GM12878 (cell line): ENCODE results near the gene FAM181B. TPM values are rescaled to one million over a fixed set of nuclear protein-coding genes. Genes with fewer than 3 reads are reported as not detected.

ENCODE experiments used
- ATAC-seq: fragments of 200-7000 bp; cut with Tn5 transposase; 3 replicates; pipeline ENCODE4 v1.9.1; 2020; ENCODE audit warnings: mild to moderate bottlenecking, moderate library complexity
- BruUV-seq: library from RNA; stranded (reverse); fragments of 400-500 nt; replicated peaks from 2 replicates; lab custom pipeline; 2021; lab: Mats Ljungman, UMichigan
- CTCF ChIA-PET: fragments of 300-600 bp; sonication (Branson Sonifier 250); formaldehyde crosslinking; extraction: SDS; loops from one replicate; lab custom pipeline; 2021; ENCODE audit warnings: inconsistent platforms; lab: Yijun Ruan, JAX
- POLR2A ChIA-PET: fragments of 350-600 bp; formaldehyde crosslinking; extraction: SDS; loops from one replicate; lab custom pipeline; 2021; ENCODE audit warnings: inconsistent platforms; lab: Charles Lee
- RAD21 ChIA-PET: fragments of 300-600 bp; sonication (Branson Sonifier 250); formaldehyde crosslinking; loops from one replicate; lab custom pipeline; 2023; ENCODE audit warnings: antibody characterized with exemption; ENCODE audit not compliant: unreplicated experiment; lab: Charles Lee
- SMC1A ChIA-PET: fragments of 300-600 bp; sonication (Branson Sonifier 250); formaldehyde crosslinking; loops from one replicate; lab custom pipeline; 2023; ENCODE audit not compliant: unreplicated experiment, uncharacterized antibody; lab: Charles Lee
- DNase-seq: peaks from one replicate; pipeline ENCODE4 v3.0.0-alpha.2; 2011; ENCODE audit warnings: low read depth, low spot score
- FAIRE-seq: peaks from 3 replicates; lab custom pipeline; 2011; peaks lifted over from hg19 to GRCh38; lab: Jason Lieb, UNC
- H2AFZ ChIP-seq: 2 replicates; pipeline ENCODE4 v1.6.0; 2011; ENCODE audit warnings: low read depth, low read length, control low read depth; ENCODE audit not compliant: control insufficient read depth
- H3K27ac ChIP-seq: 2 replicates; pipeline ENCODE4 v1.5.1; 2011; ENCODE audit warnings: control low read depth; ENCODE audit not compliant: control insufficient read depth, insufficient read depth
- H3K27me3 ChIP-seq, 2 experiments: replicated peaks in 1 of 2; 2 replicates each; pipeline versions ENCODE4 v1.6.0 to v1.6.1; 2011; ENCODE audit warnings: low read length in 1 of 2; ENCODE audit not compliant: control insufficient read depth in 2 of 2, insufficient read depth in 2 of 2
- H3K36me3 ChIP-seq, 2 experiments: 2 replicates each; pipeline ENCODE4 v1.5.1; 2011; ENCODE audit warnings: low read length in 1 of 2; ENCODE audit not compliant: control insufficient read depth in 2 of 2, insufficient read depth in 2 of 2
- H3K4me1 ChIP-seq: 2 replicates; pipeline ENCODE4 v1.6.1; 2011; ENCODE audit warnings: mild to moderate bottlenecking, low read length, moderate library complexity, mixed read lengths; ENCODE audit not compliant: control insufficient read depth, insufficient read depth
- H3K4me2 ChIP-seq: 2 replicates; pipeline ENCODE4 v1.6.0; 2011; ENCODE audit warnings: control low read depth; ENCODE audit not compliant: control insufficient read depth, insufficient read depth
- H3K4me3 ChIP-seq: fragments of 200-600 bp; sonication (generic); 2 replicates; pipeline ENCODE4 v1.5.1; 2016
- H3K79me2 ChIP-seq: 2 replicates; pipeline ENCODE4 v1.6.0; 2011; ENCODE audit warnings: low read length; ENCODE audit not compliant: control insufficient read depth, insufficient read depth
- H3K9ac ChIP-seq: 2 replicates; pipeline ENCODE4 v1.8.0; 2011; ENCODE audit warnings: low read length, control low read depth, mixed read lengths; ENCODE audit not compliant: control insufficient read depth, insufficient read depth
- H3K9me3 ChIP-seq: replicated peaks from 3 replicates; pipeline ENCODE4 v1.5.1; 2011; ENCODE audit warnings: mild to moderate bottlenecking, low read length; ENCODE audit not compliant: control insufficient read depth, insufficient read depth
- H4K20me1 ChIP-seq: 2 replicates; pipeline ENCODE4 v1.6.0; 2011; ENCODE audit not compliant: control insufficient read depth, insufficient read depth
- ATF7 ChIP-seq: fragments of 450-650 bp; IDR thresholded peaks from 2 replicates; pipeline ENCODE4 v1.6.1; 2016; ENCODE audit warnings: low read depth, mild to moderate bottlenecking
- CTCF ChIP-seq, 3 experiments: IDR thresholded peaks in 2 of 3; conservative IDR thresholded peaks in 1 of 3; 2 replicates each; pipeline ENCODE4 v1.5.1; 2011; ENCODE audit warnings: low read depth in 3 of 3, low read length in 3 of 3, mild to moderate bottlenecking in 3 of 3, control low read depth in 2 of 3, moderate library complexity in 2 of 3, inconsistent platforms in 1 of 3, mixed read lengths in 1 of 3; ENCODE audit not compliant: control insufficient read depth in 2 of 3, insufficient read depth in 1 of 3; ENCODE audit errors: extremely low read depth in 1 of 3
- HDAC6 ChIP-seq: fragments of 200-600 bp; sonication (generic); IDR thresholded peaks from one replicate; pipeline ENCODE4 v1.8.0; 2017; ENCODE audit warnings: antibody characterized with exemption; ENCODE audit not compliant: unreplicated experiment
- IKZF1 ChIP-seq: fragments of 450-650 bp; conservative IDR thresholded peaks from 2 replicates; pipeline ENCODE4 v1.6.1; 2017; ENCODE audit warnings: antibody characterized with exemption, mild to moderate bottlenecking
- NFYA ChIP-seq: IDR thresholded peaks from 2 replicates; pipeline ENCODE4 v1.6.1; 2011; ENCODE audit warnings: low read depth, mild to moderate bottlenecking, low read length, improper control_type of control experiment, borderline replicate concordance
- NR2F1 ChIP-seq: fragments of 450-650 bp; conservative IDR thresholded peaks from 2 replicates; pipeline ENCODE4 v1.6.1; 2017; ENCODE audit warnings: mild to moderate bottlenecking
- RBBP5 ChIP-seq: fragments of 200-600 bp; sonication (generic); conservative IDR thresholded peaks from 2 replicates; pipeline ENCODE4 v1.6.1; 2016
- REST ChIP-seq: IDR thresholded peaks from 2 replicates; pipeline ENCODE4 v1.6.1; 2012; ENCODE audit warnings: mild to moderate bottlenecking, low read depth, low read length
- SIX5 ChIP-seq: IDR thresholded peaks from 2 replicates; pipeline ENCODE4 v1.6.1; 2011; ENCODE audit warnings: mild to moderate bottlenecking, low read depth, low read length, moderate library complexity; ENCODE audit not compliant: severe bottlenecking
- SMC3 ChIP-seq: IDR thresholded peaks from 2 replicates; pipeline ENCODE4 v1.6.1; 2011; ENCODE audit warnings: low read length, improper control_type of control experiment, borderline replicate concordance
- SREBF1 ChIP-seq: IDR thresholded peaks from 2 replicates; pipeline ENCODE4 v1.6.1; 2012; ENCODE audit warnings: mild to moderate bottlenecking, low read length
- STAT1 ChIP-seq: fragments of 450-650 bp; conservative IDR thresholded peaks from 2 replicates; pipeline ENCODE4 v1.6.1; 2014; ENCODE audit warnings: antibody characterized with exemption, mild to moderate bottlenecking
- SUZ12 ChIP-seq: fragments of 200-600 bp; sonication (generic); IDR thresholded peaks from one replicate; pipeline ENCODE4 v1.6.1; 2018; ENCODE audit warnings: antibody characterized with exemption, mild to moderate bottlenecking; ENCODE audit not compliant: unreplicated experiment
- whole genome bisulfite sequencing: methylation state at CpG from one replicate; pipeline ENCODE4 v1.1.6; 2016; ENCODE audit warnings: low lambda C conversion rate; ENCODE audit not compliant: insufficient replicate concordance, insufficient coverage; ENCODE audit errors: missing lambda C conversion rate; 5-methylcytosine and 5-hydroxymethylcytosine counted together
- in situ Hi-C: fragments of 300-500 bp; cut with MboI; formaldehyde crosslinking; loops from 9 replicates; pipeline ENCODE4 v1.14.3; 2018; ENCODE audit warnings: mixed read lengths
- intact Hi-C: fragments of 100-400 bp; cut with micrococcal nuclease; formaldehyde crosslinking; loops from one replicate; pipeline ENCODE4 v1.14.2; 2022; ENCODE audit not compliant: unreplicated experiment
- polyA plus RNA-seq, 11 experiments: library from polyadenylated mRNA; depleted of rRNA in 4 of 11; unstranded in 6 of 11; stranded (reverse) in 5 of 11; fragments of >200 nt; fragmentation: Nextera tagmentation in 4 of 11; fragmentation: Illumina TruSeq in 1 of 11; extraction: Ambion mirVana in 4 of 11; extraction: Trizol in 1 of 11; gene quantifications; 1 replicate in 1 of 11; 2 replicates in 10 of 11; pipeline versions ENCODE4 v1.2.1 to v1.2.3, GENCODE V29; 2011 to 2016; ENCODE audit warnings: inconsistent platforms in 2 of 11, missing spikeins in 2 of 11, low read depth in 1 of 11
- total RNA-seq, 4 experiments: library from RNA; depleted of rRNA in 3 of 4; stranded (reverse); fragments of >200 nt in 3 of 4; fragmentation: Illumina TruSeq in 1 of 4; extraction: Trizol in 1 of 4; gene quantifications; 2 replicates each; pipeline versions ENCODE4 v1.2.1 to v1.2.3, GENCODE V29; 2013 to 2021

FAM181B gene
- total and polyA plus RNA-seq, 10 of the 15 experiments (the other 5 are each of a cell fraction or from before 2014, with no cell fraction given) = not detected

- Histone ChIP-seq H3K27ac (no peak overlapping the region), H3K9me3 (no peaks in the 10 kb centered on the region), H3K4me3 (no peak overlapping the region), H3K79me2 (no peaks in the 10 kb centered on the region), H3K4me1 (no peaks in the 10 kb centered on the region), H3K36me3 (no peaks in the 10 kb centered on the region), H4K20me1 (no peaks in the 10 kb centered on the region), H3K27me3 (0 out of 4 replicates have a peak, but pooled peaks cover 0 to 2% of the 10 kb centered on the region in 2 experiments), H3K9ac (no peak overlapping the region), H3K4me2 (no peak overlapping the region), H2AFZ (no peak overlapping the region)
- WGBS = 19% methylated on average over 9 of the region's 9 CpGs
- no TSS peak for BruUV-seq
- SMC1A ChIA-PET = no interaction called here
- CTCF ChIA-PET = no interaction called here
- TF ChIP-seq NFYA = no peak
- TF ChIP-seq ATF7 = no peak
- TF ChIP-seq SMC3 = no peak
- no peak for DNase-seq
- intact Hi-C loops = no loop called here
- in situ Hi-C loops = no loop called here
- POLR2A ChIA-PET = no interaction called here
- ATAC-seq = no peak; the same call in 1 of the 3 replicates
- RAD21 ChIA-PET = no interaction called here
- FAIRE-seq = no peak
Measured at GRCh38 chr11:82750643-82751139, 17.0 kb upstream of the FAM181B start.

GRCh38 chr11:82747471-82747870 lies 13.8 kb upstream of the FAM181B start:
- Histone ChIP-seq H3K27me3 (peaks cover 0 to 2% of the 10 kb centered on the region in 2 experiments; a peak in 1 of 4 replicates), H3K4me1 (no peaks in the 10 kb centered on the region), H3K4me3 (no peak overlapping the region), H3K9me3 (no peaks in the 10 kb centered on the region), H4K20me1 (no peaks in the 10 kb centered on the region), H3K4me2 (no peak overlapping the region), H3K79me2 (no peaks in the 10 kb centered on the region), H3K9ac (no peak overlapping the region), H3K27ac (no peak overlapping the region), H2AFZ (no peak overlapping the region), H3K36me3 (no peaks in the 10 kb centered on the region)
- ChIA-PET POLR2A (no interaction called here), RAD21 (no interaction called here), SMC1A (interaction anchor here (0.5 kb wide), 1 partner anchor 117 kb away, joined by 3 read pairs; no protein-coding TSS in a partner anchor), CTCF (no interaction called here)
- ATAC-seq = no peak
- intact Hi-C loops (no loop called here), in situ Hi-C loops (no loop called here)
- TF ChIP-seq RBBP5 (no peak), CTCF (IDR thresholded peaks at IDR 0.05 in 2 of 3, conservative IDR thresholded peaks at IDR 0.05 in 1 of 3; ENCODE audit: control insufficient read depth in 2 of 3, extremely low read depth in 1 of 3, insufficient read depth in 1 of 3, low read depth in 3 of 3, low read length in 3 of 3) (no peak), NR2F1 (no peak), STAT1 (no peak), SUZ12 (no peak), SIX5 (no peak), REST (no peak), SREBF1 (no peak), HDAC6 (no peak), IKZF1 (no peak)
- no peak for DNase-seq
- 18% methylated on average over 8 of the region's 8 CpGs for WGBS
- FAIRE-seq = no peak
- BruUV-seq = no TSS peak
